HG03139 (cell line): ENCODE data around the gene TIMM13.
"Not testable (repeated sequence)": the region's sequence is repeated elsewhere in the genome, so short reads cannot be mapped to it uniquely, and the experiment has no call there.

Experiments
- ATAC-seq: cut with Tn5 transposase; IDR thresholded peaks from one replicate; pipeline ENCODE4 v1.9.1; 2021; ENCODE audit not compliant: unreplicated experiment

The TIMM13 gene

DNA sequence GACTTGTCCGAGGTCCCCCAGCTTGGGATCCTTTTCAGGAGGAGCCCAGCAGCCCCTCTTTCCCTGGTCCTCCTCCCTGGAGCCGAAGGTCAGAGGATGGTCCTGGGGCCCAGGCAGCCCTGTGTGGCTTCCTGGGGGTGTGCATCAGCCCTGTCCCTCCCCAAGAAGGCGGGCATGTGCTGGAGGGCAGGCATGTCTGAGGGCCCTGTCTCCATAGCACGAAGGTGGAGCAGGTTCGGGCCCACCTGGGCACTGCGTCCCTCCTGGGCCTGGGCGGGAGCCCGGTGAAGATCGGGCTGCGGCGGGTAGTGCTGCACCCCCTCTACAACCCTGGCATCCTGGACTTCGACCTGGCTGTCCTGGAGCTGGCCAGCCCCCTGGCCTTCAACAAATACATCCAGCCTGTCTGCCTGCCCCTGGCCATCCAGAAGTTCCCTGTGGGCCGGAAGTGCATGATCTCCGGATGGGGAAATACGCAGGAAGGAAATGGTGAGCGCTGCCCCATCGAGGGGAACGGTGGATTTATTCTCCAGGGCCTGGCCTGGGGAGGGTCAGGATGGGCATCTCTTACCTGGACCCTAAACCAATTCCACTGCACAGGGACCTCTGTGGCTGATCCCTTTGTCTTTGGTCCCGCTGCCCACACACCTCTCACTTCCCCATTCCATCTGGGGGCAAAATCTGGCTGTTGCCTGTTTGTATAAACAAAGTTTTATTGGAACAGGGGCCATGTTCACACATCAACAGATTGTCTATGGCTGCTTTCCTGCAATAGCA lies 10.9 kb downstream of the TIMM13 start:
- ATAC-seq, result no peak

DNA sequence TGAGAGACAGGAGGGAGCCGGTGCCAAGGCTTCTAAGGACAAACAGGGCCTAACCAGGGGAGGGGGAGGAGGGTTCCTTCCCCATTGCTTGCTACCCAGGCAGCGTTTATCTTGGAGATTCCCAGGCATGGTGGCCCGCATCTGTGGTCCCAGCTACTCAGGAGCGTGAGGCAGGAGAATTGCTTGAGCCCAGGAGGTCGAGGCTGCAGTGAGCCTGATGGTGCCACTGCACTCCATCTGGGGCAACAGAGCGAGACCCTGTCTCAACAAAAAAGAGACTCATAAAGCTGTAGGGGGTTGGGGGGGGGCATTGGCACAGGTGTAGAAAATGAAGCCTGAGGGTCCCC lies 11.4 kb downstream of the TIMM13 start:
- ATAC-seq, result no peak

DNA sequence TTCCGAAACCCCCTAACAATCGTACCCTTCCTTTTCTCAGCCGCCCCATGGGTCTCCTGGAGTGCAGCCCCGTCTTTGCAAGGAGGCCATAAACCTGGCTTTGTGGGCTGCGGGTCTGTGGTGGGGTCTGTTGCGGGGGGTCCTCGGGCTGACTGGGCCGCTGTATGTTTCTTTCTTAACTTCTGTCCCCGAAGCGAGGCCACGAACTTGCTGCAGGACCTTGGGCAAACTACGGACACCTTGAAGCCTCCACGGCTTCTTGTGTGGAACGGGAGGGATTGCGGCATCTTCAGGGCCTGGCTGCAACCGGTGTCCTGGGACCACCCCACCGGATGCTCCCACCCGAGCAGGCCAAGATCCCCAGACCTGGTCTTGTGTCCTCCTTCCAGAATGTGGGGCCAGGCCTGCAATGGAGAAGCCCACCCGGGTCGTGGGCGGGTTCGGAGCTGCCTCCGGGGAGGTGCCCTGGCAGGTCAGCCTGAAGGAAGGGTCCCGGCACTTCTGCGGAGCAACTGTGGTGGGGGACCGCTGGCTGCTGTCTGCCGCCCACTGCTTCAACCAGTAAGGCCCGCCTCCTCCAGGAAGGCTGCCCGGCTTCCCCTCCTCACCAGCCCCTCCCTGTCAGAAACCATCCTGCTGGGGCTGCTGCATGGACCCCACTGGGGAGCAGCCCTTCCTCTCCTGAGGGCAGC lies 12.0 kb downstream of the TIMM13 start:
- no peak for ATAC-seq

DNA sequence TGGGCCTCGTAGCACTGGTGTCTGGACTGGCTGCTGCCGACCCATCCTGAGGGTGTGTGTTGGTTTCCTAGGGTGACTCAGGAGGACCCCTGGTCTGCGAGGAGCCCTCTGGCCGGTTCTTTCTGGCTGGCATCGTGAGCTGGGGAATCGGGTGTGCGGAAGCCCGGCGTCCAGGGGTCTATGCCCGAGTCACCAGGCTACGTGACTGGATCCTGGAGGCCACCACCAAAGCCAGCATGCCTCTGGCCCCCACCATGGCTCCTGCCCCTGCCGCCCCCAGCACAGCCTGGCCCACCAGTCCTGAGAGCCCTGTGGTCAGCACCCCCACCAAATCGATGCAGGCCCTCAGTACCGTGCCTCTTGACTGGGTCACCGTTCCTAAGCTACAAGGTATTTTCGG lies 13.8 kb downstream of the TIMM13 start:
- no peak for ATAC-seq

DNA sequence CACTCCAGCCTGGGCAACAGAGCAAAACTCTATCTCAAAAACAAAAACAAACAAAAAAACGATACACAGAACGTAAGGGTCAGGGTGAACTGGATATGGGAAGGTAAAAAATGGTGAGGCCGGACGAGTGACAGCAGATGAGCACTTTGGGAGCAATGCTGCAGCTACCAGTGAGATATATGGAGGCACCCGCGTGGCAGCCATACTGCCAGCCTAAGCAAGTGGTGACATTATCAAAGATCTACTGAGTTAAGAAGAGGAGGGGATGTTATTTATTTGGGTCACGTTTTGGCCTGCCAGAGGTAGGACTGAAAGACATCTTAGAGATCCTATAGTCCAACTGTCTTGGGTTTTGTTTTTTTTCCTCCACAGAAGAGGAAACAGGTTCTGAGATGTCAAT lies 14.2 kb downstream of the TIMM13 start:
- no peak for ATAC-seq

DNA sequence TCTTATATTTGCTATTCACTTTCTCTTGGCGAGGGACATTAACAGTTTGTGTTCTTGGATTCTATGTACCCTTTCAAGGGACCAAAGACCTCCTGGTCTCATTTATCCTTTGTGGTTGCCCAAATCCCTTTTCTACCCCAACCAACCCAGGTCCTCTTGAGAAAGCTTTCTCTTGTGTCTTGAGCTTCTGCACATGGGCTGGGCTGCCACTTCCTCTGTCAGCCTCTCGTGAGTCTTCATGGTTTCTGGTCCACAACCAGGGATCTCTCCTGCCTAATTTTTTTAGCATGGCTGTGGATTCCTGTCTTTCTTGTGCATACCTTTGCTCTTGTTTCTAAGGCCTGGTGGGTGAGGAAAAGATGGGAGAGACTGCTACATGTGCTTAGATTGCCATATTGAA lies 14.9 kb downstream of the TIMM13 start:
- no peak for ATAC-seq

DNA sequence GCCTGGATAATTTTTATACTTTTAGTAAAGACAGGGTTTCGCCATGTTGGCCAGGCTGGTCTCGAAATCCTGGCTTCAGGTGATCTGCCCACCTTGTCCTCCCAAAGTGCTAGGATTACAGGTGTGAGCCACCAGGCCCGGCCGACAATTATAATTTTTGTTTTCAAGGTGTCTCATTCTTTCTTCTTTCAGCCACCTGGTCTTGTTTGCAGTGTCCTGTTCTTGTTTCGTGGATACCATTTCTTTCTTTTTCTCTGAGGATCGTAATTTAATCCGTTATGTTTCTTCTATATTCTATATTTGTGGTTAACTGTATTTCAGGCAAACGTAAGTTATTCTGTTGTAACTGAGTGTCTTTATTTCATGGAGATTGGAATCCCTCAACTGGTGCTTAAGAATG lies 15.7 kb downstream of the TIMM13 start:
- no peak for ATAC-seq

DNA sequence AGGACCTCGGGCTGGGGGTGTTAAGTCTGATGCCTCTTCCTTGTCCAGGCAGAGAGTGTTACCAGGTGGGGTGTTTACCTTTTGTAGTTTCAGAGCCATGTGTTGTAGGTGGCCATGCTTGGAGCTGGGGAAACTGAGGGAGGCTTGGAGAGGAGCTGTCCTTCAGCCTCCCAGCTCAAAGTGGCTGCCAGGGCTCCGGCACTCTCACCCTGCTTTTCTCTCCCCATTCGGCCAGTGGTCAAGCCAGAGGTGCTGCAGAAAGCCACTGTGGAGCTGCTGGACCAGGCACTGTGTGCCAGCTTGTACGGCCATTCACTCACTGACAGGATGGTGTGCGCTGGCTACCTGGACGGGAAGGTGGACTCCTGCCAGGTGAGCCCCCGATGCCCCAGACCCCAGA lies 17.4 kb downstream of the TIMM13 start:
- no peak for ATAC-seq

DNA sequence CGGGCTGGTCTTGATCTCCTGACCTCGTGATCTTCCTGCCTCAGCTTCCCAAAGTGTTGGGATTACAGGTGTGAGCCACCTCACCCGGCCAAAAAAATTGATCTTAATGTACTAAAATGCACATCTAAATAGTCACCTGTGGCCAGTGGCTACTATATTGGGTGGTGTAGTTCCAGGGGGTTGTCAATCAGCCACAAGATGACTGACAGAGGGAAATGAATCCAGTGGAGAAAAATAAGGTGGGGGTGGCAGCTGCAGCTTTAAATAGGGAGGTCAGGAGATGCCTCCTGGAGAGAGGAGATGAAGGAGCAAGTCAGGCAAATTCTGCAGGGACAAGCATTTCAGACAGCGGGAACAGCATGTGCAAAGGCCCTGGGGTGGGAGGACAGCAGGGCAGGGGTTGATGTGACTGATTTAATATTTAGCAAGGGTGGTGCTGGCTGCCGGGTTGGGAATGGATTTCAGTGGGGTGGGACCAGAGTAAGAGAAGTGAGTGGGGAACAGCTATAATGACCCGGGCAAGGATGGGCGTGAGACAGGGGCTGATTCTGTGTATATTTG lies 18.0 kb downstream of the TIMM13 start:
- ATAC-seq, result no peak

DNA sequence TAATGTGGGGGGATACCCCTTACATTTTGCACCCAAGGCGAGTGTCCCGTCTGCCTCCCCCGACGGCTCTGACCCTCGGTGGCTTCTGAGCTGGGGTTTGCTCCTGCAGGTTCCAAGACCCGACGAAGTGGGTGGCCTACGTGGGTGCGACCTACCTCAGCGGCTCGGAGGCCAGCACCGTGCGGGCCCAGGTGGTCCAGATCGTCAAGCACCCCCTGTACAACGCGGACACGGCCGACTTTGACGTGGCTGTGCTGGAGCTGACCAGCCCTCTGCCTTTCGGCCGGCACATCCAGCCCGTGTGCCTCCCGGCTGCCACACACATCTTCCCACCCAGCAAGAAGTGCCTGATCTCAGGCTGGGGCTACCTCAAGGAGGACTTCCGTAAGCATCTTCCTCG lies 19.1 kb downstream of the TIMM13 start:
- ATAC-seq, result no peak

DNA sequence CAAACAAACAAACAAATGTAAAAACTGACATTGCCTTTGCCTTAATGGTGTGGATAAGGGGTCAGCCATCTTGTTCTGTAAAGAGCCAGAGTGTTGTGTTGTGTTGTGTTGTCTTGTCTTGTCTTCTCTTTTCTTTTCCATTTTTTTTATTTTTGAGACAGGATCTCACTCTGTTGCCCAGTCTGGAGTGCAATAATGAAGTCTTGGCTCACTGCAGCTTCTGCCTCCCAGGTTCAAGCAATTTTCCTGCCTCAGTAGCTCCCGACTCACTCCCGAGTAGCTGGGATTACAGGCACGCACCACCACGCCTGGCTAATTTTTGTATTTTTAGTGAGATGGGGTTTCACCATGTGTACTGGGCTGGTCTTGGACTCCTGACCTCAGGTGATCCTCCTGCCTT lies 27.8 kb downstream of the TIMM13 start:
- no peak for ATAC-seq

DNA sequence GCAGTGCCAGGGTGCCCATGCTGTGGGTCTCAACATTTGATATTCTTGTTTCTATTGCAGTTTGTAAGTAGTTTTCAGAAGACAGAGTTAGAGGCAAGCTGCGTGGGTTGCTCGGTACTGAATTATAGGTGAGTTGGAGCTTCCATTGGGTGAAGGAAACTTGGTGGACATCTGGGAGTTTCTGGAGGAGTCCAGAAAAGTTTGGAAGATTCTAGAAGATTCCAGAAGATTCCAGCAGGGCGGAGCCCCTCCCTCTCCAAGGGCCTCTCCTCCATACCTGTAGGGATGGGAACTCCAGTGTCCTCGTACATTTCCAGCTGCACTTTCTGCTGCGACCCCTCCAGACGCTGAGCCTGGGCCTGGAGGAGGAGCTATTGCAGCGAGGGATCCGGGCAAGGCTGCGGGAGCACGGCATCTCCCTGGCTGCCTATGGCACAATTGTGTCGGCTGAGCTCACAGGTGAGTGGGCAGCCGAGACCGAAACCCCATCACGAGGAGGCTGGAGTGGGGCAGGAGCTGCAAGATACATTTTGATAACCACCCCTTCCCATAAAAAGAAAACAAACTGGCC lies 28.6 kb downstream of the TIMM13 start:
- ATAC-seq, result no peak

DNA sequence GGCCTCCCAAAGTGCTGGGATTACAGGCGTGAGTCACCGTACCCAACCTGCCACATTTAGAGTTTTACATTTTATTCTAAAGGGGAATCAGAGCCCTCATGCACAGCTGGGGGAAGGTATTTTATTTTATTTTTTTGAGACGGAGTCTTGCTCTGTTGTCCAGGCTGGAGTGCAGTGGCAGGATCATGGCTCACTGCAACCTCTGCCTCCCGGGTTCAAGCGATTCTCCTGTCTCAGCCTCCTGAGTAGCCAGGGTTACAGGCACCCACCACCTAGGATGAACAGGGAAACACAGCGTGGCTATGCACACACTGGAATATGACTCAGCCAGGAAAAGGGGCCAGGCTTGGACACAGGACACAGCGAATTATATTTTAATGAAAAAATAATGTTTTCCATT lies 30.2 kb downstream of the TIMM13 start:
- ATAC-seq, result not testable (repeated sequence)

DNA sequence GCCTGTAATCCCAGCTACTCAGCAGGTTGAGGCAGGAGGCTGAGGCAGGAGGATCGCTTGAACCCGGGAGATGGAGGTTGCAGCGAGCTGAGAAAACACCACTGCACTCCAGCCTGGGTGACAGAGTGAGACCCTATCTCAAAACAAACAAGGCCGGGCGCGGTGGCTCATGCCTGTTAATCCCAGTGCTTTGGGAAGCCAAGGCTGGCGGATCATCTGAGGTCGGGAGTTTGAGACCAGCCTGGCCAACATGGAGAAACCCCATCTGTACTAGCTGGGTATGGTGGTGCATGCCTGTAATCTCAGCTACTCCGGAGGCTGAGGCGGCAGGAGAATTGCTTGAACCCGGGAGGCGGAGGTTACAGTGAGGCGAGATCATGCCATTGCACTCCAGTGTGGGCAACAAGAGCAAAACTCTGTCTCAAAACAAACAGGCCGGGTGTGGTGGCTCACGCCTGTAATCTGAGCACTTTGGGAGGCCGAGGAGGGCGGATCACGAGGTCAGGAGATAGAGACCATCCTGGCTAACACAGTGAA lies 32.0 kb downstream of the TIMM13 start:
- not testable (repeated sequence) for ATAC-seq

DNA sequence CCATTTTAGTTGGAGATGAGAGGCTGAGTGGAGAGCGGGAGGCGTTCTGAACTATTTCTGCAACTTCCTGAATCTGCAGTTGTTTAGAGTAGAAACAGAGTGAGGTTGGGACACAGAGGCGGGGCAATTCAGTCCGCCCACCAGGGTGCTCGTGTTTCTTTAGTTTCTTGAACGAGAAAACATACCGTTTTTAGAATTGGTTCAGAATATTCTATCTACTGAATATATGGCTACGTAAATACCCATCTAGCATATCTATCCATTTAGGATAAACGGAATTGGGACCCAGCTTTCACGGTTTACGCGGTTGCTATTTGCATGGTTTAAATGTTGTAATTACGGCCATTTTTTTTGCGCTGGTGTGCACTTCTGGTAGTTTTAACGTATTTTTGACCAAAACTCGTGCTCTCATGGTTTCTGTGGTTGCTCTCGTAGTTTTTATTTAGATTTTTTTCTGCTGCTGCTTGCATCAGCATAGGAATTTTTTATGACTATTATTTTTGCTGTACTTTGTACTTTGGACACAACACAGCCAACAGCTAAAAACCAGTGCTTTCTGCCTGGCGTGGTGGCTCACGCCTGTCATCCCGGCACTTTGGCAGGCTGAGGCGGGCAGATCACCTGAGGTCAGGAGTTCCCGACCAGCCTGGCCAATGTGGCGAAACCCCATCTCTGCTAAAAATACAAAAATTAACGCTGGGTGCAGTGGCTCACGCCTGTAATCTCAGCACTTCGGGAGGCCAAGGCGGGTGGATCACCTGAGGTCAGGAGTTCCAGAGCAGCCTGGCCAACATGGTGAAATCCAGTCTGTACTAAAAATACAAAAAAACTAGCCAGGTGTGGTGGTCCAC lies 32.7 kb downstream of the TIMM13 start:
- no peak for ATAC-seq

DNA sequence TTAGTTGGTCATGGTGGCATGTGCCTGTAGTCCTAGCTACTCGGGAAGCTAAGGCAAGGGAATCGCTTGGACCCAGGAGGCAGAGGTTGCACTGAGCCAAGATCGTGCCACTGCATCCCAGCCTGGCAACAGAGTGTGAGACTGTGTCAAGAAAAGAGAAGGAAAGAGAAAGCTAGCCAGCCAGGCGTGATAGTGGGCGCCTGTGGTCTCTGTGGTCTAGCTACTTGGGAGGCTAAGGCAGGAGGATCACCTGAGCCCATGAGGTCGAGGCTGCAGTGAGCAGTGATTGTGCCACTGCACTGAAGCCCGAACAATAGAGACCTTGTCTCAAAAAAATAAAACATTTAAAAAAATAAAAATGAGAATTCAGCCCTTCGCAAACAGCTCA lies 33.3 kb downstream of the TIMM13 start:
- ATAC-seq, result no peak

DNA sequence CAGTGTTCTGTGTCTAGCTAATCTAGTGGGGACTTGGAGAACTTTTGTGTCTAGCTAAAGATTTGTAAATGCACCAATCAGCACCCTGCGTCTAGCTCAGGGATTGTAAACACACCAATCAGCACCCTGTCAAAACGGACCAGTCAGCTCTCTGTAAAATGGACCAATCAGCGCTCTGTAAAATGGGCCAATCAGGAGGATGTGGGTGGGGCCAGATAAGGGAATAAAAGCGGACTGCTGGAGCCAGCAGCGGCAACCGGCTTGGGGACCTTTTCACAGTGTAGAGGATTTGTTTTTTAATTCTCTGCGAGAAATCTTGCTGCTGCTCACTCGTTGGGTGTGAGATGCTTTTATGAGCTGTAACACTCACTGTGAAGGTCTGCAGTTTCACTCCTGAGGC lies 34.5 kb downstream of the TIMM13 start:
- not testable (repeated sequence) for ATAC-seq

DNA sequence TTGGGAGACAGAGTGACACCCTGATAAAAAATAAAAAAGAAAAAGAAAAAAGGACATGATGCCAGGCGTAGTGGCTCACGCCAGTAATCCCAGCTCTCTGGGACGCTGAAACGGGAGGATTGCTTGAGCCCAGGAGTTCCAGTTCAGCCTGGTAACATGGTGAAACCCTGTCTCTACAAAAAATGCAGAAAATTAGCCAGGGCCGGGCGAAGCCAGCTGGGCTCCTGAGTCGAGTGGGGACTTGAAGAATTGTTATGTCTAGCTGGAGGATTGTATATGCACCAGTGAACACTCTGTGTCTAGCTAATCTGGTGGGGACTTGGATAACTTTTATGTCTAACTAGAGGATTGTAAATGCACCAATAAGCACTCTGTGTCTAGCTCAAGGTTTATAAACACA lies 35.0 kb downstream of the TIMM13 start:
- no peak for ATAC-seq

DNA sequence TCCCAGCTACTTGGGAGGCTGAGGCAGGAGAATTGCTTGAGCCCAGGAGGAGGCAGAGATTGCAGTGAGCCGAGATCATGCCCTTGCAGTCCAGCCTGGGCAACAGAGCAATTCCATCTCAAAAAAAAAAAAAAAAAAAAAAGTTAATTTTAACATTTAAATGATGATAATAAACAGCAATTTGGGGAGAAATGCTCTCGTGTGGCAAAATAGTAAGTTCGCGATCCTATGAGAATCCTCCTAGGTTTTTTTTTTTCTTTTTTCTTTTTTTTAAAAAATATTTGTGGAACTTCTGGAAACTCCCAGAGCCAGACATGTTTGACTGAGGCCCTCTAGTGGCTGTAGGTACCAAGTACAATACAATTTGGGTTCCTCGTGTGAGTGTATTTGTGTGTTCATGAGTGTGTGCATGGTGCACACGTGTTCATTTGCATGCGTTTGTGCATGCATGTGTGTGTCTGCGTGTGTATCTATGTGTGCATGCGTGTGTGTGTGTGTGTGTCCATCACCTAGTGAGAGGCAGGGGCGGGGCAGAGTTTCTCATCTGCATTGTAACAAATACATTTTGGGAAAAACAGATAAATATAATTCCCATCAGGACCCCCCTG lies 36.2 kb downstream of the TIMM13 start:
- no peak for ATAC-seq

DNA sequence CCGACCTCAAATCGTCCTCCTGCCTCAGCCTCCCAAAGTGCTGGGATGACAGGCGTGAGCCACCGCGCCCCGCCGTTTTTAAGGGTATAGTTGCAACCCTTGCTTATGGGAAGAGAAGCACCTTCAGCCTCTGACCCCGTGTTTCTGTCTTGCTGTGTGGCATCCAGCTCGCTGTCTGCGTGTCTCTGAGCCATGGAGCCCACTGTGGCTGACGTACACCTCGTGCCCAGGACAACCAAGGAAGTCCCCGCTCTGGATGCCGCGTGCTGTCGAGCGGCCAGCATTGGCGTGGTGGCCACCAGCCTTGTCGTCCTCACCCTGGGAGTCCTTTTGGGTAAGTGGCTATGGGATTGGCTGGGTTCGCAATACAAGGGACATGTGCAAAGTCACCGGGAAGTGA lies 37.8 kb downstream of the TIMM13 start:
- ATAC-seq, result no peak
